ENCODE data around the gene DPYD.
"Not testable (repeated sequence)": the region's sequence is repeated elsewhere in the genome, so short reads cannot be mapped to it uniquely, and the experiment has no call there.

Gene DPYD

DNA sequence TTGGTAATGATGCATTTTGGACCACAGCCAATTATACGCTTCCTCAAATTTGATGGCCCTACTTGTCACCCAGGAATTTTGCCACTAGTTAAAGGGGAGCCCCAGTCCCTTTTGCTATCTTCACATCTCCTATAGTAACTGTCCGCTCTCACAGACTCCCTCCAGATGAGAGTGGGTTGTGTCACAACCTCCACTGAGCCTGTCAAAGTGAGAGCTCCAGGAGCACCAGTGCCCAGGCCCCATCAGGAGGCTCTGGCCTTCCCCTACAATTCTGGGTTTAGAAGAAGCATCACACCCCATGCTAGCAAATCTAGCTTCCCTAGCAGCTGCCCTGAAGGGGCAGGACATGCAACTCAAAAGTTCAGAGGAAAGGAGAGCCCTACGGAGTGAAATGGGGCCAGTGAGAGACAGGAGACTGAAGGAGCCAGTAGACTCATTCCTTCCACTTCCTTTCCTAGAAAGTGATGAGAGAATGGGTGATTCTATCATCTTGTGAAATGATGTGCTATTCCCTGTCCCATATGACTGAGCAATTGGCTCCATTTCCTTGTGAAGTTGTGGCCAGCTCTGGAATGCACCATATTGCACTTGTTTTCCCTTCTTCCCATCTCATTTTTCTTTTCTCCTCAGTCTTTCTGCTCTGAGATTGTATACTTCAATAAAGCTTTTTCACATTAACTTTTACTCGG lies 541.3 kb downstream of the DPYD start:
- Mint-ChIP-seq H3K4me3 (no peak overlapping the region), H3K27ac (no peak overlapping the region), H3K36me3 (ENCODE audit: low read depth) (no peaks in the 10 kb centered on the region), H3K9me3 (no peaks in the 10 kb centered on the region), H3K4me1 (ENCODE audit: low read depth) (no peaks in the 10 kb centered on the region), H3K27me3 (ENCODE audit: low read depth) (no peaks in the 10 kb centered on the region)
- no peak for DNase-seq (ENCODE audit: low spot score)

DNA sequence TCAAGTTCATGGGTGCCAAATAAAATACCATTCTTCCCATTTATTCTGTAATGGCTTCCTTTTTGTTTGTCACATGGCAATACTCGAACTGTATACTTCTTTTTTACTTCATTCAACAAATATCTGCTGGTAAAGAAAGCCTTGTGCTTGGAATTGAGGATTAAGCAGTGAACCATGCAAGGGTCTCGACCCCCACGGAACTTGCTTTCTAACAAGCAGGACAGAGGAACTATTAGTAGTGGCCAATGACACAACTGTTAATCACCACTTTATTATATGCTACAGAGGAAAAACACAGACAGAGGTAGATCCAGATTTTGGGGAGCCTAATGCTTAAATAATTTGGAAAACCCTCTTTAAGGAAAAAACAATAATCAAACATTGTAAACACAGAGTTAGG lies 542.2 kb downstream of the DPYD start:
- Mint-ChIP-seq H3K4me3 (no peak overlapping the region), H3K36me3 (ENCODE audit: low read depth) (no peaks in the 10 kb centered on the region), H3K27ac (no peak overlapping the region), H3K9me3 (no peaks in the 10 kb centered on the region), H3K27me3 (ENCODE audit: low read depth) (no peaks in the 10 kb centered on the region), H3K4me1 (ENCODE audit: low read depth) (no peaks in the 10 kb centered on the region)
- DNase-seq (ENCODE audit: low spot score): no peak

DNA sequence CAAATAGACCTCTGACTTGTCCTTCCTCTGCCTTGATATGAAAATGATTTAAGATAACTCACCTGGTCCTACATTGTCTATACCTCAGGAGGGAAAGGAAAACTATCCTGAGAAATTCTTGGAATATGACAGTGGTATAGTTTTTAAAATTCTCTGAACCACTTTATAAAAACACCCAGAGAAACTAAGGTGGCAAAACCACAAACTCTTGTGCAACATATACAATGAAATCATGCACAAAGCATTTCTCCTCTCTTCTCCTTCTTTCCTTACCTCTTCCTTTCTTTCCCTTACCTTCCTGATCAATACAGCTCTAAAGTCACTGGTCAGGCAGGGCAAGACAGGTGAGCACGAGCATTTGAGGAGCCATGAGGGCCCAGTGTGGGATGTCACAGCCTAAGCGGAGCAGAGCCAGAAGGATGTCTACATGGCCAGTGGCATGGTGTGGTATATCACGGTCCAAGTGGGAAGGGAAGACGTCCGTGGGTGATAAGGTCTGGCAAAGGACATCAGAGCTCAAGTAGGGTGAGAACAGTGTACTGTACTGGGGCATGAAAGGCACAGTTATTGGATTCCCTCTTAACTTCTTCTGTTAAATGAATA lies 543.3 kb downstream of the DPYD start:
- H3K27ac Mint-ChIP-seq: no peak overlapping the region

DNA sequence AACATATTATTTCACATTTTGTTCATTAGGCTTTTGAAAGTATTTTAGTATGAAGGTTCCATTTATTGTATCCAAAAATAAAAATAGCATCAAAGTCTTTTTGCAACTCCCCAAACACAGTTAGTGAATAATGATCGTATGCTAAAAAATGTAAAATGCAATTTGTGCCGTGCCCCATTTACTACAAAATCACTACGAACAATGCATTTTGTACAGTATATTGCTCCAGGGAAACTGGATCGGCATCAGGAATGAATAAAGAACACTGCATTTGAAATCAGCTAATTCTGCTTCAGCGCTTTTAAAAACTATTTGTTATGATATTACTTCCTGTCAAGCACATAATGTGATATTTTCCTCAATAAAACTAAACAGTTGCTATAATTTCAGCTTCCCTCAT lies 547.8 kb downstream of the DPYD start:
- Mint-ChIP-seq H3K27ac (no peak overlapping the region), H3K9me3 (no peaks in the 10 kb centered on the region), H3K4me1 (ENCODE audit: low read depth) (no peaks in the 10 kb centered on the region), H3K36me3 (ENCODE audit: low read depth) (no peaks in the 10 kb centered on the region), H3K27me3 (ENCODE audit: low read depth) (no peaks in the 10 kb centered on the region), H3K4me3 (no peak overlapping the region)
- no peak for DNase-seq (ENCODE audit: low spot score)

More for the DNA sequence above, 543.3 kb downstream of the DPYD start:
- Mint-ChIP-seq H3K4me3 (no peak overlapping the region), H3K9me3 (no peaks in the 10 kb centered on the region), H3K27me3 (ENCODE audit: low read depth) (no peaks in the 10 kb centered on the region), H3K36me3 (ENCODE audit: low read depth) (no peaks in the 10 kb centered on the region), H3K4me1 (ENCODE audit: low read depth) (no peaks in the 10 kb centered on the region)
- no peak for DNase-seq (ENCODE audit: low spot score)

DNA sequence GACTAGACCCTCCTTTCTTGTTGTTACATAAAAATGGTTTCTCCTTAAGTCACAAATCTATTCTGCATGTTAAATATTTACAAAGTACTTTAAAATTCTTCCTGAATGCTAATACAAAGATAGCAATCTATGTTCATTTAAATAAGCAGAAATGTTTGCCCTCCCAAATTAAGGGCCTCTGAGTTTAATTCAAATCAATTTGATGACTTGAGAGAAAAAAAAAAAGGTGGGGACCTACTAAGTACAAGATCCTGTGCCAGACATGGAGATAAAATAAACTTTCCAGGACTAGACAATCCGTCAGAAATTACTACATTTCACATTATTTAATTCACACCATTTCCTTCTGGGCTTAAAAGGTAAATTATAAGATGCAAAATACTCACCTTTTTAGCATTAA lies 548.3 kb downstream of the DPYD start:
- no peaks in the 10 kb centered on the region for H3K36me3 Mint-ChIP-seq (ENCODE audit: low read depth)
- H3K27me3 Mint-ChIP-seq (ENCODE audit: low read depth): no peaks in the 10 kb centered on the region
- H3K4me3 Mint-ChIP-seq: no peak overlapping the region
- no peaks in the 10 kb centered on the region for H3K9me3 Mint-ChIP-seq
- no peaks in the 10 kb centered on the region for H3K4me1 Mint-ChIP-seq (ENCODE audit: low read depth)
- no peak for DNase-seq (ENCODE audit: low spot score)
- no peak overlapping the region for H3K27ac Mint-ChIP-seq

DNA sequence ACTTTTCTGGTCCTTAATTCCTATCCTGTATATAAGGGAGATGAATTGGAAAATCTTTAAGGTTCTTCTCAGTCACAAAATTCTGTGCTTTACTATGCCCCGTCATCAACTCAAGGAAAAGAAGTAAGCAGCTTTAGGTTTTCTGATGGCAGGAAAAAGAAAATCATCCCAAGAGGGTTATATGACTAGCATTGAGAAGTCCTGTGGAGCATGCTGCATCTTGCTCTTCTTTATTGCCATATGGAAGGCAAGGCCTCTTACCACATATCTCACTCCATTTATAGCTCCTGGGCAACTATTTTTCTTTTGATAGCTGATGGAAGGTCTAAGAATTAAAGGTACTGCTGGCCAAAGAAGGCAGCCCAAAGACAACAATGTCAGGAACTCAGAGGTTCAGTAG lies 552.5 kb downstream of the DPYD start:
- no peak for DNase-seq (ENCODE audit: low spot score)
- no peaks in the 10 kb centered on the region for H3K4me1 Mint-ChIP-seq (ENCODE audit: low read depth)
- H3K9me3 Mint-ChIP-seq: no peaks in the 10 kb centered on the region
- no peak overlapping the region for H3K27ac Mint-ChIP-seq
- no peaks in the 10 kb centered on the region for H3K27me3 Mint-ChIP-seq (ENCODE audit: low read depth)
- H3K36me3 Mint-ChIP-seq (ENCODE audit: low read depth): no peaks in the 10 kb centered on the region
- H3K4me3 Mint-ChIP-seq: no peak overlapping the region

DNA sequence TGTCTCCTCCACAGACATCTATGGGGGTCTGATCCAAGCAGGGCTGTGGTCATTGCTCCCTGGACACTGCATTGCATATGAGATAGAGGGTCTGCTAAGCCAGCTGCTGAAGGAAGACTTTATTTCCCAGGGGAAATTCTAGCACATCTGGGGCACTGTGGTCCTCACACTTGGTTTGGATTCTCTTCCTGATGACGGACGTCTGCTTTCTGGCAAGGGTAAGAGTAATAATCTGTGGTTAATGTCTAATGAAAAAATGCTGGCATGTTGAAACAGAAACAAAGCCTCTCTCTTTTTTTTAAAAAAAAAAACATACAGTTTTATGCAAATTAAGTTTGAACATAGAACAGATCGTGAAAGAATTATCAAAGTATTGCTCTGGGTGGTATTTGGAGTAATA lies 553.9 kb downstream of the DPYD start:
- DNase-seq (ENCODE audit: low spot score): no peak
- no peaks in the 10 kb centered on the region for H3K9me3 Mint-ChIP-seq
- no peaks in the 10 kb centered on the region for H3K27me3 Mint-ChIP-seq (ENCODE audit: low read depth)
- H3K4me1 Mint-ChIP-seq (ENCODE audit: low read depth): no peaks in the 10 kb centered on the region
- no peak overlapping the region for H3K4me3 Mint-ChIP-seq
- no peak overlapping the region for H3K27ac Mint-ChIP-seq
- H3K36me3 Mint-ChIP-seq (ENCODE audit: low read depth): no peaks in the 10 kb centered on the region

DNA sequence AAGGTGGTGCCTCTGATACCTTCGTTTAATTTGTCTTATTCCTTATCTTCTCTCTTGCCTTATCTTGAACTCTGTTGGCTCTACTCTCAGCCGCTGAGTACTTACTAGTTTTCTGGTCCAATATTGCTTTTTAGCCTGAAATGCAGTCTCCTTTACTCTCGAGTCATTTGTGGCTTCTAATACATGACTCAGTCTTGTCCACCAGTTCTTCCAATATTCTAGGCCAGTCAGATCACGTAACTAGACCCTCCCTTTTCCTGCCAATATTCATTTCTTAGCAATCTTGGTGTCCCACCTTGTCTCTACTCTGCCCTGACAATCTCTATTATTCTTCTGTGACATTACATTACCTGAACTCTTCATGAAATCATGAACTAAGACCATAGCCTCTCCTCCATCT lies 555.8 kb downstream of the DPYD start:
- Mint-ChIP-seq H3K27ac (no peak overlapping the region), H3K9me3 (peaks cover 4% of the 10 kb centered on the region), H3K4me1 (ENCODE audit: low read depth) (no peaks in the 10 kb centered on the region), H3K36me3 (ENCODE audit: low read depth) (no peaks in the 10 kb centered on the region), H3K27me3 (ENCODE audit: low read depth) (no peaks in the 10 kb centered on the region), H3K4me3 (no peak overlapping the region)
- no peak for DNase-seq (ENCODE audit: low spot score)

DNA sequence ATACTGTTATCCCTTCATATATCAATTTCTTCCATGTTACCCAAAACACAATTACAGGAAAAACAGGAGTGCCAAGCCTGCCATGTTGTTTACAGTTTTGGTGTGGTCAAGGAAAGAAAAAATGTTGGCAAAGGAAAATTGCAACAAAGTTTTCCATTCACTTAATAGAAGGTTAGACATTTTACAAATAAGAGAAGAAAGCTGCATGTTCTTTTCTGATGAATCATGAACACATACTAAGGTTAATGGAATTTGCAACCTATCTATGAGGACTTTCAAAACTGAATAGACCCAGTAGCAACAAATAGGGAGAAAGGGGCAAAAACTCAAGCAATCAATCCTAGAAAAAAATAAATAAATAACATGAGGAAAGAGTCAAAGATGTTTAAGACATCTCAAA lies 556.7 kb downstream of the DPYD start:
- Mint-ChIP-seq H3K36me3 (ENCODE audit: low read depth) (no peaks in the 10 kb centered on the region), H3K4me3 (no peak overlapping the region), H3K27me3 (ENCODE audit: low read depth) (no peaks in the 10 kb centered on the region), H3K4me1 (ENCODE audit: low read depth) (no peaks in the 10 kb centered on the region), H3K9me3 (peaks cover 4% of the 10 kb centered on the region), H3K27ac (no peak overlapping the region)
- no peak for DNase-seq (ENCODE audit: low spot score)

DNA sequence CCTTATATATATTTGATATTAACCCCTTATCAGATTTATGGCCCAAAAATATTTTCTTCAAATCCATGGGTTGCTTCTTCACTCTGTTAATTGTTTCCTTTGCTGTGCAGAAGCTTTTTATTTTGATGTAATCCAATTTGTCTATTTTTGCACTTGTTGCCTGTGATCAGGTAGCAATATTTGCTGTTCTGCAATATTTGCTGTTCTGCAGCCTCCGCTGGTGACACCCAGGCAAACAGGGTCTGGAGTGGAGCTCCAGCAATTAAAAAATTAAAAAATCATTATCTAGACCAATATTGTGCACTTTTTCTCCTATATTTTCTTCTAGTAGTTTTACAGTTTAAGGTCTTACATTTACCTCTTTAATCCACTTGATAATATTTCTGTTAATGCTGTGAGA lies 564.5 kb downstream of the DPYD start:
- Mint-ChIP-seq H3K27ac (no peak overlapping the region), H3K4me3 (no peak overlapping the region), H3K36me3 (ENCODE audit: low read depth) (no peaks in the 10 kb centered on the region), H3K4me1 (ENCODE audit: low read depth) (no peaks in the 10 kb centered on the region), H3K9me3 (peaks cover 4% of the 10 kb centered on the region), H3K27me3 (ENCODE audit: low read depth) (no peaks in the 10 kb centered on the region)
- DNase-seq (ENCODE audit: low spot score): no peak

DNA sequence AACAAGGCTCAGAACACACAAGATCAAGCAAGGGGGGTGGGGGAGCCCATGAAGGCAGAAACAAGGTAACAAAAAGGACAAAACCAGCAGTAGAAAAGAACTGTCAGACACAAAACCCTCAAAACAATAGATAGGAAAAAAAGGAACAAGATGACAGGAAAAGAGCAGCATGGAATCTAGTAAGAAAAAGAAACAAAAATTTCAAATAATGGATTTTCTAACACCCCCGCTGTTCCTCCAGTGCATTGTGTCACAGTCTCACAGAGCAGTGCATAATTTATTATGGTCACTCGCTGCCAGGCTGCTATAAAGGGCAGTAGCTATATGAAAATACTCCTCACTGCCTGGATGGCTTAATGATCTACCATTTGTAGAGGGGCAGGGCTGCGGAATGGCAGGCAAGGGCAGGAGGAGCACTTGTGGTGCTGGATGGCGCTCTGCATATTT lies 567.9 kb downstream of the DPYD start:
- DNase-seq (ENCODE audit: low spot score): no peak
- no peaks in the 10 kb centered on the region for H3K9me3 Mint-ChIP-seq
- peaks cover 2% of the 10 kb centered on the region for H3K4me1 Mint-ChIP-seq (ENCODE audit: low read depth)
- H3K36me3 Mint-ChIP-seq (ENCODE audit: low read depth): peaks cover 1% of the 10 kb centered on the region
- H3K4me3 Mint-ChIP-seq: no peak overlapping the region
- H3K27ac Mint-ChIP-seq: no peak overlapping the region
- no peaks in the 10 kb centered on the region for H3K27me3 Mint-ChIP-seq (ENCODE audit: low read depth)

DNA sequence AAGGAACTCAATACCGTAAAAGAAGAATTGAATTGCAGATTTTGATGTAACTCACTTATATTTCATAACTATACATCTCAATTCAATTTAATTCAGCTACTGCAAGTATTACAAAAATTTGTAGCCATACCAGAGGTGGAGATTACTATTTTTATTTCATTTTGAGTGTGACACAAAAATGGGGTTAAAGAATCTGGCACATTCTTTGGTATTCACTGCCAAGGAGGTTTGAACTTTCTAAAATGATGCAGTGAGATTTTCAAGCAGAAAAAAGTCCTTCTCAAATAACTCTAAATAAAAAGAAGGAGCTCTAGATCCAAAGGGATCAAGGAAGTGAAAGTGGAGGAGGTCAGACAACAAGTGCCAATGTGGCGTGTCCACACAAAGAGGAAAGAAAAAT lies 569.0 kb downstream of the DPYD start:
- H3K9me3 Mint-ChIP-seq: no peaks in the 10 kb centered on the region
- no peak for DNase-seq (ENCODE audit: low spot score)
- no peak overlapping the region for H3K4me3 Mint-ChIP-seq
- no peaks in the 10 kb centered on the region for H3K27me3 Mint-ChIP-seq (ENCODE audit: low read depth)
- H3K27ac Mint-ChIP-seq: no peak overlapping the region
- H3K36me3 Mint-ChIP-seq (ENCODE audit: low read depth): peaks cover 1% of the 10 kb centered on the region
- H3K4me1 Mint-ChIP-seq (ENCODE audit: low read depth): peaks cover 2% of the 10 kb centered on the region

DNA sequence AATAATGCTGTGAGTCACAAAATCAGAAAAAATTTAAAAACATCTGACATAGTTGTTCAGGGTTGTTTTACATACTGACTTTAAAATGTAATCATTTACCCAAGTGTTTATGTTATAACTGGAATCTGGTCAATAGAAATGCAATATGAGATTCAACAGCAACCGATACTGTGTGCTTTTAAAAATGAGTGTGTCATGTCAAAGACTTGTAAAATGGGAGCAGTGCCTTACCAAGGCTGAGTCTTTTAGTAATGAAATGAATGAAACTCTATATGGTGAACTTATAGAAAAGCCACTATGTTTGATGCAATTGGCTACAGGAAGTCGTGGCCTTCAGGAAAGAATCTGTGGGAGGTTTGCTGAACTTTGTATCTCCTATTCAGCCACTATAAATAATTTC lies 570.2 kb downstream of the DPYD start:
- peaks cover 2% of the 10 kb centered on the region for H3K4me1 Mint-ChIP-seq (ENCODE audit: low read depth)
- DNase-seq (ENCODE audit: low spot score): no peak
- peaks cover 1% of the 10 kb centered on the region for H3K36me3 Mint-ChIP-seq (ENCODE audit: low read depth)
- H3K27ac Mint-ChIP-seq: no peak overlapping the region
- no peak overlapping the region for H3K4me3 Mint-ChIP-seq
- no peaks in the 10 kb centered on the region for H3K9me3 Mint-ChIP-seq
- no peaks in the 10 kb centered on the region for H3K27me3 Mint-ChIP-seq (ENCODE audit: low read depth)

DNA sequence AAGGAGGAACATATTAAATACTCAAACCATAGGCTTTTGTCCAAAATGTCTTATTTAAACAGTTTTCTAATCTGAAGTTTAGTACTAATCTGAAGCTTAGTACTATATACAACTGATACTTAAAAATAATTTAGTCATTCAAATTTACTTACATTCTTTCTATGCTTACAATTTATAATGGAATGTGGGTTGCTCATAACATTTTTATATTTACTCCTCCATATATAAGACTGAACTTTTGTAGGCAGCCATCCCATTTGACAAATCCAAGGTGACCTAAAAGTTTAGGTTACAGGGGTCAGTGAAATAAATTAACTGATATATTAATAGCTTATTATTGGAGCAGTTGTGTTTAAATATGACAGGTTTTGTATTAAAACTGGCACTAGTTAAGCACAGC lies 570.6 kb downstream of the DPYD start:
- Mint-ChIP-seq H3K27me3 (ENCODE audit: low read depth) (no peaks in the 10 kb centered on the region), H3K4me3 (no peak overlapping the region), H3K4me1 (ENCODE audit: low read depth) (peaks cover 2% of the 10 kb centered on the region), H3K9me3 (no peaks in the 10 kb centered on the region), H3K27ac (no peak overlapping the region), H3K36me3 (ENCODE audit: low read depth) (peaks cover 1% of the 10 kb centered on the region)
- DNase-seq (ENCODE audit: low spot score): no peak

DNA sequence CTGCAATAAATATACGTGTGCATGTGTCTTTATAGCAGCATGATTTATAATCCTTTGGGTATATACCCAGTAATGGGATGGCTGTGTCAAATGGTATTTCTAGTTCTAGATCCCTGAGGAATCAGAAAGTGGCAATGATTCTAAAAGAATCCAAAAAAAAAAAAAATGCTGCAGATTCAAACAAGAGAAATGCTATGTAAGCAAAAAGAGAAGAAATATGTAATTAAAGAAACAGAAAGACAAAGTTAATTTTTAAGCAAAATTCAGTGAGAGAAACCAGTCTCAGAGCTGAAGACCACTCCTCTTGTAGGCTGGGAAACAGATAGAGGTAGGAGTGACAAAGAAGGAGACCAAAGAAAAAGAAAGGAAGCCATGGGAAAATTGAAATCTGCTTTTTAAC lies 571.0 kb downstream of the DPYD start:
- H3K4me3 Mint-ChIP-seq; H3K27ac Mint-ChIP-seq; H3K36me3 Mint-ChIP-seq (ENCODE audit: low read depth); DNase-seq (ENCODE audit: low spot score); H3K9me3 Mint-ChIP-seq; H3K4me1 Mint-ChIP-seq (ENCODE audit: low read depth); H3K27me3 Mint-ChIP-seq (ENCODE audit: low read depth): not testable (repeated sequence)

Data from T-helper 2 cell treated with Interferon-gamma antibody and Interleukin-4, amounts not matched to agents 5 μg/mL and 100 μg/mL, for 36 hours (primary cell).